ENCODE results near the gene MIX23.

Gene MIX23

GRCh38 chr3:122382888-122383666 lies at the start of gene MIX23:
TSS of gene MIX23 (minus strand) at chr3:122383231. CDS start at chr3:122383224, 7 bp downstream.
- H3K27me3 ChIP-seq (ENCODE audit: control insufficient read depth in 1 of 2, insufficient read depth in 2 of 2, low read length in 2 of 2) = no peaks in the 10 kb centered on the region
- H3K36me3 ChIP-seq (ENCODE audit: control insufficient read depth in 1 of 2, insufficient read depth in 2 of 2, low read length in 2 of 2) = no peaks in the 10 kb centered on the region
- H3K9me3 ChIP-seq (ENCODE audit: control insufficient read depth in 1 of 2, low read length in 2 of 2) = no peaks in the 10 kb centered on the region
- H3K4me3 ChIP-seq (ENCODE audit: low read depth in 1 of 2, low read length in 2 of 2) = peak within 1 kb of the TSS; percentile 96 to 97
- peak within 1 kb of the TSS; percentile 86 for H3K27ac ChIP-seq (ENCODE audit: low read depth, low read length)
- H3K9ac ChIP-seq (ENCODE audit: low read depth in 1 of 2, low read length in 2 of 2) = peak within 1 kb of the TSS; percentile 78 to 95
- H3K4me1 ChIP-seq (ENCODE audit: control insufficient read depth in 1 of 2, insufficient read depth in 2 of 2, low read length in 2 of 2) = peaks cover 16 to 23% of the 10 kb centered on the region in 2 donors

DNA sequence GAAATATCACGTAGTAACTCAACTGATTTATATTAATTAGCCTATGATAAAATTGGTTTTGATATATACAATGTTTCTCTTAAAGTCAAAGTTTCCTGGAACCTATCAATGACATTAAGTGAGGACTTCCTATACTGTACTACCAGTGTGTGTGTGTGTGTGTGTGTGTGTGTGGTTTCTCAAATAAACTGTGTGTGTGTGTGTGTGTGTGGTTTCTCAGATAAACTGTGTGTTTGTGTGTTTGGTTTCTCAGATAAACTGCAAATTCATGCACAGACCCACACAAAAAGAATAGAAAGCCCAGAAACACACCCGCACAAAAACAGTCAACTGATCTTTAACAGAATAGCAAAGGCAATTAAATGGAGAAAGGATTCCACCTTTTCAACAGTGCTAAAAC lies 47.3 kb upstream of the MIX23 start:
- Histone ChIP-seq H3K27me3 (ENCODE audit: control insufficient read depth in 1 of 2, insufficient read depth in 2 of 2, low read length in 2 of 2) (no peaks in the 10 kb centered on the region), H3K4me1 (ENCODE audit: control insufficient read depth in 1 of 2, insufficient read depth in 2 of 2, low read length in 2 of 2) (no peaks in the 10 kb centered on the region), H3K4me3 (ENCODE audit: low read depth in 1 of 2, low read length in 2 of 2) (no peak overlapping the region), H3K9me3 (ENCODE audit: control insufficient read depth in 1 of 2, low read length in 2 of 2) (no peaks in the 10 kb centered on the region), H3K9ac (ENCODE audit: low read depth in 1 of 2, low read length in 2 of 2) (no peak overlapping the region), H3K27ac (ENCODE audit: low read depth, low read length) (no peak overlapping the region), H3K36me3 (ENCODE audit: control insufficient read depth in 1 of 2, insufficient read depth in 2 of 2, low read length in 2 of 2) (peaks cover 26 to 60% of the 10 kb centered on the region in 2 donors)

- no peaks in the 10 kb centered on the region for H3K9me3 ChIP-seq (ENCODE audit: control insufficient read depth in 1 of 2, low read length in 2 of 2)
- H3K4me1 ChIP-seq (ENCODE audit: control insufficient read depth in 1 of 2, insufficient read depth in 2 of 2, low read length in 2 of 2) = no peaks in the 10 kb centered on the region
- no peaks in the 10 kb centered on the region for H3K27me3 ChIP-seq (ENCODE audit: control insufficient read depth in 1 of 2, insufficient read depth in 2 of 2, low read length in 2 of 2)
- no peak overlapping the region for H3K4me3 ChIP-seq (ENCODE audit: low read depth in 1 of 2, low read length in 2 of 2)
- no peak overlapping the region for H3K27ac ChIP-seq (ENCODE audit: low read depth, low read length)
- no peak overlapping the region for H3K9ac ChIP-seq (ENCODE audit: low read depth in 1 of 2, low read length in 2 of 2)
- peaks cover 26 to 54% of the 10 kb centered on the region in 2 donors for H3K36me3 ChIP-seq (ENCODE audit: control insufficient read depth in 1 of 2, insufficient read depth in 2 of 2, low read length in 2 of 2)
Measured at GRCh38 chr3:122427857-122428471, 44.9 kb upstream of the MIX23 start.

- Histone ChIP-seq H3K4me3 (ENCODE audit: low read depth in 1 of 2, low read length in 2 of 2) (no peak overlapping the region), H3K9me3 (ENCODE audit: control insufficient read depth in 1 of 2, low read length in 2 of 2) (no peaks in the 10 kb centered on the region), H3K9ac (ENCODE audit: low read depth in 1 of 2, low read length in 2 of 2) (no peak overlapping the region), H3K27ac (ENCODE audit: low read depth, low read length) (no peak overlapping the region), H3K4me1 (ENCODE audit: control insufficient read depth in 1 of 2, insufficient read depth in 2 of 2, low read length in 2 of 2) (peaks cover 0 to 7% of the 10 kb centered on the region in 2 donors), H3K36me3 (ENCODE audit: control insufficient read depth in 1 of 2, insufficient read depth in 2 of 2, low read length in 2 of 2) (peaks cover 17 to 40% of the 10 kb centered on the region in 2 donors), H3K27me3 (ENCODE audit: control insufficient read depth in 1 of 2, insufficient read depth in 2 of 2, low read length in 2 of 2) (no peaks in the 10 kb centered on the region)
Measured at GRCh38 chr3:122421836-122422235, 38.8 kb upstream of the MIX23 start.

DNA sequence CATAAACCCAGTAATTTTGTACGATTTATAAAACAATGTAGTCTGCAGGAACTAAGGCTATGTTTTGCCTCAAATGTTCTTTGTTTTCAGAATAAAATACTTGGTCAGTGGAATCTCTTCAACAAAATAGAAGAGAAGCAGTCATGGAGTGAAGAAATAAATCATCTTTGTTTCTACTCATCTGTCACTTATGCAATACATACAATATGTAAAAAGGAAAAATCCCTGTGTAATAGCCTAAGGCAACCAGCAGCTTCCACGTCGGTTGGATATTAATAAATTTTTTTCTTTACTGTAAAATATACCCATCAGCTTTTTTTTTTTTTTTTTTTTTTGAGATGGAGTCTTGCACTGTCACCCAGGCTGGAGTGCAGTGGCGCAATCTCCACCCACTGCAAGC lies 38.1 kb upstream of the MIX23 start:
- Histone ChIP-seq H3K4me1 (ENCODE audit: control insufficient read depth in 1 of 2, insufficient read depth in 2 of 2, low read length in 2 of 2) (peaks cover 0 to 8% of the 10 kb centered on the region in 2 donors), H3K9ac (ENCODE audit: low read depth in 1 of 2, low read length in 2 of 2) (no peak overlapping the region), H3K27ac (ENCODE audit: low read depth, low read length) (no peak overlapping the region), H3K36me3 (ENCODE audit: control insufficient read depth in 1 of 2, insufficient read depth in 2 of 2, low read length in 2 of 2) (peaks cover 9 to 33% of the 10 kb centered on the region in 2 donors), H3K9me3 (ENCODE audit: control insufficient read depth in 1 of 2, low read length in 2 of 2) (no peaks in the 10 kb centered on the region), H3K4me3 (ENCODE audit: low read depth in 1 of 2, low read length in 2 of 2) (no peak overlapping the region), H3K27me3 (ENCODE audit: control insufficient read depth in 1 of 2, insufficient read depth in 2 of 2, low read length in 2 of 2) (no peaks in the 10 kb centered on the region)

DNA sequence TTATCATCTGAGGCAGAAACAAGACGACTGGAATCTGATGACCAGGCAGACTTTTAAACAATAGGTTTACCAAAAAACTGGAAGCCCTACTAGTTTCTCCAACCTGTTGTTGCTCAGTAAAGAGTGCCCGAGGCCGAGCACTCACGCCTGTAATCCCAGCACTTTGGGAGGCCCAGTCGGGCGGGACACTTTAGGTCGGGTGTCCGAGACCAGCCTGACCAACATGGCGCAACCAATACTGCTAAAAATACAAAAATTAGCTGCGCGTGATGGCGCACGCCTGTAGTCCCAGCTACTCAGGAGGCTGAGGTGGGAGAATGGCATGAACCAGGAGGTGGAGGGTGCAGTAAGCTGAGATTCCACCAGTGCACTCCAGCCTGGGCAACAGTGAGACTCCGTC lies 33.9 kb upstream of the MIX23 start:
- Histone ChIP-seq H3K36me3 (ENCODE audit: control insufficient read depth in 1 of 2, insufficient read depth in 2 of 2, low read length in 2 of 2) (peaks cover 2 to 9% of the 10 kb centered on the region in 2 donors), H3K27me3 (ENCODE audit: control insufficient read depth in 1 of 2, insufficient read depth in 2 of 2, low read length in 2 of 2) (no peaks in the 10 kb centered on the region), H3K4me1 (ENCODE audit: control insufficient read depth in 1 of 2, insufficient read depth in 2 of 2, low read length in 2 of 2) (peaks cover 9 to 19% of the 10 kb centered on the region in 2 donors), H3K27ac (ENCODE audit: low read depth, low read length) (no peak overlapping the region), H3K9ac (ENCODE audit: low read depth in 1 of 2, low read length in 2 of 2) (peak overlapping the region; percentile 77 to 78), H3K4me3 (ENCODE audit: low read depth in 1 of 2, low read length in 2 of 2) (peak overlapping the region; percentile 84 to 86), H3K9me3 (ENCODE audit: control insufficient read depth in 1 of 2, low read length in 2 of 2) (no peaks in the 10 kb centered on the region)

DNA sequence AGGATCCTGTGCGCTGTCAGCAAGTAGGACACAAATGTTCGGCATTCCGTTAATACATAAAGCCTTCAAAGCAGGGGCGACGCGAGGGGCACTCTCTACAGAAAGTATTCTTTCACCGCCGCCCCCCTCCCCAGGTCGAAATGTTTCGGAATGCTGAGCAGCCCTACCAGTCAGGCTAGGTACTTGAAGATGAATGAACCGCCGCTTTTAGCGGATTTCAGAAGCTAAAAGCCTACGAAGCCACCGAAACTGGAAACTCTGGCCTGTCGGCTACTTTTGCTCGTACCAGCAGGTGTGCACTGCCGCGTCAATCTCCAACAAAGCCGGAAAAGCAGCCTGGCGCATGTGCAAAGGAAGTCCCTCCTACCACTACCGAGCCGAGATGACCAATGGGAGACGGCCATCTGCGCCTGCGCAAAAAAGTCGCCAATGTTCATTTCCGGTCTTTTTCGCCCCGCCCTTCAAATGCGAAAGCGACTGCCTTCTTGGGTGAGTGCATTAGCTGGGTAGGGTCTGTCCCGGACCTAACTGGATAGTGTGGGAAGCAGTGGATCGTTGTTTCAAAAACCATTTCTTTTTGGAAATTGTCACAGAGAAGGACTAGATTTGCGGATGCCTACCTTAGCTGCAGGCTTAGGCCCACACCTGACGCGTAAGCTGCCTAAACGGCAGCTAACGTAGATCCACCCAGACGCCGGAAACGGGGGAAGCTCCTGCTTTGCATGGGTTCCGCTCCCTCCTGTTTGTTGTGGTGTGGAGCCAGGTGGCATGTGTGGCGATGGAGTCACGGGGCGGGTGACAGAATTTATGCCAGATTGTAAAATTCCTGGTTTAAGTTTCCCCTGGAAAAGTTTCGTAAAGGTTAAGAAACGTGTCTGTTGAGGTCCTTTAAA lies 33.0 kb upstream of the MIX23 start, which contains the start of gene WDR5B:
WDR5B (minus strand) TSS at position 301 of the 893 bp plus-strand sequence. CDS start 534 bp downstream, outside the sequence.
- no peaks in the 10 kb centered on the region for H3K27me3 ChIP-seq (ENCODE audit: control insufficient read depth in 1 of 2, insufficient read depth in 2 of 2, low read length in 2 of 2)
- H3K27ac ChIP-seq (ENCODE audit: low read depth, low read length) = peak within 1 kb of the TSS; percentile 78
- H3K9me3 ChIP-seq (ENCODE audit: control insufficient read depth in 1 of 2, low read length in 2 of 2) = no peaks in the 10 kb centered on the region
- H3K4me3 ChIP-seq (ENCODE audit: low read depth in 1 of 2, low read length in 2 of 2) = peak within 1 kb of the TSS; percentile 84 to 86
- H3K4me1 ChIP-seq (ENCODE audit: control insufficient read depth in 1 of 2, insufficient read depth in 2 of 2, low read length in 2 of 2) = peaks cover 9 to 19% of the 10 kb centered on the region in 2 donors
- H3K9ac ChIP-seq (ENCODE audit: low read depth in 1 of 2, low read length in 2 of 2) = peak within 1 kb of the TSS; percentile 77 to 78
- H3K36me3 ChIP-seq (ENCODE audit: control insufficient read depth in 1 of 2, insufficient read depth in 2 of 2, low read length in 2 of 2) = peaks cover under 1 to 5% of the 10 kb centered on the region in 2 donors

- peaks cover 5 to 12% of the 10 kb centered on the region in 2 donors for H3K36me3 ChIP-seq (ENCODE audit: control insufficient read depth in 1 of 2, insufficient read depth in 2 of 2, low read length in 2 of 2)
- H3K4me3 ChIP-seq (ENCODE audit: low read depth in 1 of 2, low read length in 2 of 2) = peak overlapping the region; percentile 84 to 86
- H3K27me3 ChIP-seq (ENCODE audit: control insufficient read depth in 1 of 2, insufficient read depth in 2 of 2, low read length in 2 of 2) = no peaks in the 10 kb centered on the region
- H3K4me1 ChIP-seq (ENCODE audit: control insufficient read depth in 1 of 2, insufficient read depth in 2 of 2, low read length in 2 of 2) = peaks cover 9 to 19% of the 10 kb centered on the region in 2 donors
- peak overlapping the region; percentile 77 to 78 for H3K9ac ChIP-seq (ENCODE audit: low read depth in 1 of 2, low read length in 2 of 2)
- no peaks in the 10 kb centered on the region for H3K9me3 ChIP-seq (ENCODE audit: control insufficient read depth in 1 of 2, low read length in 2 of 2)
- peak overlapping the region; percentile 74 for H3K27ac ChIP-seq (ENCODE audit: low read depth, low read length)
Measured at GRCh38 chr3:122415104-122415744, 32.2 kb upstream of the MIX23 start.

- no peaks in the 10 kb centered on the region for H3K9me3 ChIP-seq (ENCODE audit: control insufficient read depth in 1 of 2, low read length in 2 of 2)
- peaks cover 9 to 19% of the 10 kb centered on the region in 2 donors for H3K4me1 ChIP-seq (ENCODE audit: control insufficient read depth in 1 of 2, insufficient read depth in 2 of 2, low read length in 2 of 2)
- H3K9ac ChIP-seq (ENCODE audit: low read depth in 1 of 2, low read length in 2 of 2) = no peak overlapping the region
- no peak overlapping the region for H3K4me3 ChIP-seq (ENCODE audit: low read depth in 1 of 2, low read length in 2 of 2)
- H3K27me3 ChIP-seq (ENCODE audit: control insufficient read depth in 1 of 2, insufficient read depth in 2 of 2, low read length in 2 of 2) = no peaks in the 10 kb centered on the region
- no peak overlapping the region for H3K27ac ChIP-seq (ENCODE audit: low read depth, low read length)
- peaks cover 5 to 18% of the 10 kb centered on the region in 2 donors for H3K36me3 ChIP-seq (ENCODE audit: control insufficient read depth in 1 of 2, insufficient read depth in 2 of 2, low read length in 2 of 2)
Measured at GRCh38 chr3:122414391-122414790, 31.4 kb upstream of the MIX23 start.
